ENCODE results near the gene CCDC177. TPM values are rescaled to one million over a fixed set of nuclear protein-coding genes. Genes with fewer than 3 reads are reported as not detected.

CCDC177 gene
- total and polyA plus RNA-seq, 2 of the 8 experiments (the other 6 are each of a cell fraction or from before 2014, with no cell fraction given), result 0.62 to 2.8 TPM

DNA sequence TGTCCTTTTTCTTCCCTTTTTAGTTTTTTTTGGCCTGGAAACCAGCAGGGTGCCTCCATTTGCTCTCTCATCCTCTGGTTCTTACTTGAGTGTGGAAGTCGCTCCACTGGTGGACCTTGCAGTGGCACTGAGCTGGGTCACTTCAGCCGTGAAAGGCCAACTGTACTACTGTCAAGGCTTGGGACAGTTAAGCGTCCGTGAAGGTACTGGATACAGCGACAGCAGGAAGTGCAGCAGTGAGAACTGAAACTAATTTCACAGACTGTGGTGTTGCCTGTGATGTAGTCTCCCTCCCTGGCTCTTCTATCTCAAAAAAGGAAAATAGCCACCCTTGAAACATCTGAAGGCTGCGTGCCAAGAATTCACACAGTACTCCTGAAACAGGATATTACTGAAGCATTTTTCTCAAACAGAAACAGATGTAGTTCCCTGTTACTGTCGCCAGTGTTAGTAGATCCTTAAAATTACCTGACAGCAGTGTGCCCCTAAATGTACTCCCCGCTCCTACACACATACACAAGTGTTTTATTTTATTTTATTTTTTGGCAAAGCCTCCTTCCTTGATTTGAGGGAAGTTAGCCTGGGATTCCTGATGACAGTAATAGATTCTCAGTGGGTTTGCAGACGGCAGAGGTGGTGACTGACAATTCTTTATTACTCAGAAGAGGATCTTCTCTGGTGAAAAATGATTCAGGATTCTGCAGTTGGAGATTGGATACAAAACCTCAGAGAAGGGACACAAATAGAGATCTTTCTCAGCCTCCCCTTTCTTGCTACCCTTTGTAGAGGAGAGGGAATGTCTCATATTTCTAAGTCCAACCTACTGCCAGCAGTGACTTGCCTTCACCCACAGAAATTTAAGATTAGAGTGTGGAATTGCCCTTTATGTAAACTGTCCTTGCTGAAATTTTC, 41.1 kb upstream of the CCDC177 start (continued):
- TF ChIP-seq MAFK (IDR thresholded peaks at IDR 0.05; ENCODE audit: low read depth, low read length) (no peak), GABPA (IDR thresholded peaks at IDR 0.05; ENCODE audit: borderline replicate concordance, insufficient read depth, low read length) (no peak), TAF1 (IDR thresholded peaks at IDR 0.05; ENCODE audit: low read depth, low read length) (no peak), SP2 (IDR thresholded peaks at IDR 0.05; ENCODE audit: low read length) (no peak), POLR2A (IDR thresholded peaks at IDR 0.05; ENCODE audit: control extremely low read depth in 1 of 2, low read depth in 2 of 2, low read length in 2 of 2) (no peak), CBX8 (IDR thresholded peaks at IDR 0.05; ENCODE audit: borderline replicate concordance, low read depth, low read length) (no peak)
- TF ChIP-seq, protein P1, sequence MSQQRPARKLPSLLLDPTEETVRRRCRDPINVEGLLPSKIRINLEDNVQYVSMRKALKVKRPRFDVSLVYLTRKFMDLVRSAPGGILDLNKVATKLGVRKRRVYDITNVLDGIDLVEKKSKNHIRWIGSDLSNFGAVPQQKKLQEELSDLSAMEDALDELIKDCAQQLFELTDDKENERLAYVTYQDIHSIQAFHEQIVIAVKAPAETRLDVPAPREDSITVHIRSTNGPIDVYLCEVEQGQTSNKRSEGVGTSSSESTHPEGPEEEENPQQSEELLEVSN (IDR thresholded peaks at IDR 0.05), result no peak
- TF ChIP-seq, protein P2, sequence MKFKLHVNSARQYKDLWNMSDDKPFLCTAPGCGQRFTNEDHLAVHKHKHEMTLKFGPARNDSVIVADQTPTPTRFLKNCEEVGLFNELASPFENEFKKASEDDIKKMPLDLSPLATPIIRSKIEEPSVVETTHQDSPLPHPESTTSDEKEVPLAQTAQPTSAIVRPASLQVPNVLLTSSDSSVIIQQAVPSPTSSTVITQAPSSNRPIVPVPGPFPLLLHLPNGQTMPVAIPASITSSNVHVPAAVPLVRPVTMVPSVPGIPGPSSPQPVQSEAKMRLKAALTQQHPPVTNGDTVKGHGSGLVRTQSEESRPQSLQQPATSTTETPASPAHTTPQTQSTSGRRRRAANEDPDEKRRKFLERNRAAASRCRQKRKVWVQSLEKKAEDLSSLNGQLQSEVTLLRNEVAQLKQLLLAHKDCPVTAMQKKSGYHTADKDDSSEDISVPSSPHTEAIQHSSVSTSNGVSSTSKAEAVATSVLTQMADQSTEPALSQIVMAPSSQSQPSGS (IDR thresholded peaks at IDR 0.05; ENCODE audit: low read length), result no peak
